ENCODE measurements around the gene NODAL.

Gene NODAL

GRCh38 chr10:70432561-70433263 is 8.8 kb downstream of the NODAL start:
- no peak for DNase-seq (ENCODE audit: low spot score)

GRCh38 chr10:70432101-70432500 is 9.4 kb downstream of the NODAL start:
- peak; percentile 93 for DNase-seq (ENCODE audit: low spot score)

- DNase-seq (ENCODE audit: low spot score) = peak; percentile 61
These were observed 10.7 kb downstream of the NODAL start for GRCh38 chr10:70430493-70431445.

- no peak for DNase-seq (ENCODE audit: low spot score)
These were observed 14.7 kb downstream of the NODAL start for GRCh38 chr10:70426823-70427222.

- DNase-seq (ENCODE audit: low spot score) = no peak
These were observed 16.4 kb downstream of the NODAL start for GRCh38 chr10:70425096-70425495.

GRCh38 chr10:70424320-70424719 is 17.2 kb downstream of the NODAL start:
- no peak for DNase-seq (ENCODE audit: low spot score)

- no peak for DNase-seq (ENCODE audit: low spot score)
These were observed 22.8 kb downstream of the NODAL start for GRCh38 chr10:70418713-70419112.

GRCh38 chr10:70418229-70418628 is 23.3 kb downstream of the NODAL start:
- DNase-seq (ENCODE audit: low spot score) = no peak

- DNase-seq (ENCODE audit: low spot score) = no peak
These were observed 23.9 kb downstream of the NODAL start for GRCh38 chr10:70417568-70417967.

- DNase-seq (ENCODE audit: low spot score) = no peak
These were observed 29.1 kb downstream of the NODAL start for GRCh38 chr10:70412356-70412755.

GRCh38 chr10:70410608-70411007 is 30.9 kb downstream of the NODAL start:
- DNase-seq (ENCODE audit: low spot score) = no peak

- DNase-seq (ENCODE audit: low spot score) = no peak
These were observed 31.7 kb downstream of the NODAL start for GRCh38 chr10:70409772-70410171.

GRCh38 chr10:70405037-70405824 is 36.2 kb downstream of the NODAL start:
- DNase-seq (ENCODE audit: low spot score) = peak; percentile 88

- no peak for DNase-seq (ENCODE audit: low spot score)
These were observed 36.8 kb downstream of the NODAL start for GRCh38 chr10:70404787-70405036.

- DNase-seq (ENCODE audit: low spot score) = peak; percentile 99
These were observed 37.3 kb downstream of the NODAL start, which contains the start of gene EIF4EBP2 for GRCh38 chr10:70404036-70404786. Gene EIF4EBP2 (plus strand): TSS chr10:70404145. CDS start chr10:70404402, 257 bp downstream.

GRCh38 chr10:70403483-70404035 is 37.9 kb downstream of the NODAL start:
- DNase-seq (ENCODE audit: low spot score) = no peak

- DNase-seq (ENCODE audit: low spot score) = no peak
These were observed 42.3 kb downstream of the NODAL start for GRCh38 chr10:70399177-70399576.

- no peak for DNase-seq (ENCODE audit: low spot score)
These were observed 45.3 kb downstream of the NODAL start for GRCh38 chr10:70396140-70396539.

- no peak for DNase-seq (ENCODE audit: low spot score)
These were observed 49.8 kb downstream of the NODAL start for GRCh38 chr10:70391654-70392053.
